CD4-positive, alpha-beta T cell treated with Interleukin-6 at 100 ng/mL for 8 hours (primary cell): ENCODE data around the gene STARD7.
A peak's percentile ranks its signal among the peaks of the same experiment; 100 is the strongest.
"Not testable (repeated sequence)": the region's sequence is repeated elsewhere in the genome, so short reads cannot be mapped to it uniquely, and the experiment has no call there.

ENCODE experiments used
- DNase-seq: peaks from one replicate; pipeline ENCODE4 v3.0.0-alpha.2; 2020; ENCODE audit warnings: mixed read lengths, low spot score

The STARD7 gene

GRCh38 chr2:96208143-96209010, at the start of gene STARD7:
Gene STARD7 (minus strand): TSS chr2:96208827. CDS start chr2:96208434, 393 bp downstream.
- DNase-seq: peak; percentile 95

- DNase-seq: not testable (repeated sequence)
Measured at GRCh38 chr2:96257744-96258143, 49.1 kb upstream of the STARD7 start.

GRCh38 chr2:96256611-96257113, 48.0 kb upstream of the STARD7 start:
- DNase-seq: no peak

GRCh38 chr2:96254571-96254970, 45.9 kb upstream of the STARD7 start:
- DNase-seq: no peak

- no peak for DNase-seq
Measured at GRCh38 chr2:96253006-96253405, 44.4 kb upstream of the STARD7 start.

- no peak for DNase-seq
Measured at GRCh38 chr2:96252526-96252925, 43.9 kb upstream of the STARD7 start.

GRCh38 chr2:96251721-96252292, 43.2 kb upstream of the STARD7 start:
- no peak for DNase-seq

- DNase-seq: no peak
Measured at GRCh38 chr2:96250188-96250587, 41.6 kb upstream of the STARD7 start.

- DNase-seq: no peak
Measured at GRCh38 chr2:96249654-96250053, 41.0 kb upstream of the STARD7 start.

- DNase-seq: no peak
Measured at GRCh38 chr2:96248624-96249023, 40.0 kb upstream of the STARD7 start.

GRCh38 chr2:96247896-96248295, 39.3 kb upstream of the STARD7 start:
- DNase-seq: no peak

- DNase-seq: no peak
Measured at GRCh38 chr2:96247009-96247408, 38.4 kb upstream of the STARD7 start.

- no peak for DNase-seq
Measured at GRCh38 chr2:96245609-96246390, 37.2 kb upstream of the STARD7 start.

- no peak for DNase-seq
Measured at GRCh38 chr2:96243843-96244242, 35.2 kb upstream of the STARD7 start.

- peak; percentile 60 for DNase-seq
Measured at GRCh38 chr2:96241900-96242611, 33.4 kb upstream of the STARD7 start.

GRCh38 chr2:96241227-96241626, 32.6 kb upstream of the STARD7 start:
- no peak for DNase-seq

GRCh38 chr2:96240341-96241038, 31.9 kb upstream of the STARD7 start:
- no peak for DNase-seq

- no peak for DNase-seq
Measured at GRCh38 chr2:96239745-96240264, 31.2 kb upstream of the STARD7 start.

GRCh38 chr2:96239091-96239490, 30.5 kb upstream of the STARD7 start:
- DNase-seq: no peak

- no peak for DNase-seq
Measured at GRCh38 chr2:96238266-96238665, 29.6 kb upstream of the STARD7 start.

GRCh38 chr2:96236882-96237281, 28.3 kb upstream of the STARD7 start:
- no peak for DNase-seq
